WTC11 (cell line): Measurements from ENCODE around the gene MFSD12. TPM values are rescaled to one million over a fixed set of nuclear protein-coding genes. Genes with fewer than 3 reads are reported as not detected.

ENCODE experiments used
- ATAC-seq: fragments of 200-7000 bp; cut with Tn5 transposase; 2 replicates; pipeline ENCODE4 v1.10.0; 2021; ENCODE audit warnings: mild to moderate bottlenecking, moderate library complexity
- CTCF ChIA-PET: fragments of 300-600 bp; sonication (Branson Sonifier 250); formaldehyde crosslinking; loops from one replicate; lab custom pipeline; 2021; ENCODE audit warnings: antibody characterized with exemption; lab: Charles Lee
- POLR2A ChIA-PET: fragments of 350-600 bp; sonication (Branson Sonifier 250); formaldehyde crosslinking; loops from one replicate; lab custom pipeline; 2021; ENCODE audit warnings: antibody characterized with exemption; lab: Charles Lee
- DNase-seq: peaks from one replicate; pipeline ENCODE4 v3.0.0; 2021; ENCODE audit warnings: low spot score
- H3K27ac Mint-ChIP-seq: 2 replicates; pipeline ENCODE4 v1.8.0; 2021; ENCODE audit warnings: mixed read lengths
- H3K27me3 Mint-ChIP-seq: 2 replicates; pipeline ENCODE4 v1.8.0; 2021; ENCODE audit warnings: low read depth, mild to moderate bottlenecking, moderate library complexity, mixed read lengths
- H3K36me3 Mint-ChIP-seq: 2 replicates; pipeline ENCODE4 v1.8.0; 2021; ENCODE audit warnings: mixed read lengths
- H3K4me1 Mint-ChIP-seq: 2 replicates; pipeline ENCODE4 v1.8.0; 2022; ENCODE audit warnings: mixed read lengths
- H3K4me3 Mint-ChIP-seq: 2 replicates; pipeline ENCODE4 v1.8.0; 2021; ENCODE audit warnings: mild to moderate bottlenecking, moderate library complexity, mixed read lengths
- H3K9me3 Mint-ChIP-seq: 2 replicates; pipeline ENCODE4 v1.8.0; 2021; ENCODE audit warnings: mixed read lengths
- CBFB ChIP-seq: sonication (generic); formaldehyde crosslinking; IDR thresholded peaks from 2 replicates; pipeline ENCODE4 v1.8.1; 2022; ENCODE audit warnings: mild to moderate bottlenecking, low read depth, missing genetic modification reagents
- CREB1 ChIP-seq: sonication (generic); formaldehyde crosslinking; IDR thresholded peaks from 2 replicates; pipeline ENCODE4 v1.8.0; 2023; ENCODE audit warnings: mild to moderate bottlenecking, missing genetic modification reagents
- E2F4 ChIP-seq: sonication (generic); formaldehyde crosslinking; IDR thresholded peaks from 2 replicates; pipeline ENCODE4 v1.8.1; 2022; ENCODE audit warnings: low read depth, mild to moderate bottlenecking, moderate library complexity, missing genetic modification reagents, borderline replicate concordance
- GRHL2 ChIP-seq: fragments of 250-450 bp; sonication (Bioruptor Pico); IDR thresholded peaks from 2 replicates; pipeline ENCODE4 v1.8.0; 2022; ENCODE audit warnings: mild to moderate bottlenecking, moderate library complexity; ENCODE audit not compliant: insufficient replicate concordance, severe bottlenecking
- HMGXB4 ChIP-seq: sonication (generic); formaldehyde crosslinking; IDR thresholded peaks from 2 replicates; pipeline ENCODE4 v1.8.1; 2023; ENCODE audit warnings: mild to moderate bottlenecking, moderate library complexity, missing genetic modification reagents
- JAZF1 ChIP-seq: fragments of 250-450 bp; sonication (Bioruptor Pico); IDR thresholded peaks from 2 replicates; pipeline ENCODE4 v1.9.0; 2021; ENCODE audit warnings: moderate library complexity, mild to moderate bottlenecking, inconsistent platforms
- JUN ChIP-seq: sonication (generic); formaldehyde crosslinking; IDR thresholded peaks from 2 replicates; pipeline ENCODE4 v1.8.0; 2023; ENCODE audit warnings: mild to moderate bottlenecking, missing genetic modification reagents
- MAX ChIP-seq: sonication (generic); formaldehyde crosslinking; IDR thresholded peaks from 2 replicates; pipeline ENCODE4 v1.8.0; 2022; ENCODE audit warnings: mild to moderate bottlenecking, missing genetic modification reagents
- MLX ChIP-seq: sonication (generic); formaldehyde crosslinking; IDR thresholded peaks from 2 replicates; pipeline ENCODE4 v1.8.1; 2023; ENCODE audit warnings: mild to moderate bottlenecking, missing genetic modification reagents, moderate library complexity
- NFATC4 ChIP-seq: fragments of 250-450 bp; sonication (Bioruptor Pico); IDR thresholded peaks from 2 replicates; pipeline ENCODE4 v1.9.0; 2021; ENCODE audit warnings: mild to moderate bottlenecking
- NR1H2 ChIP-seq: sonication (generic); formaldehyde crosslinking; IDR thresholded peaks from 2 replicates; pipeline ENCODE4 v1.9.0; 2021; ENCODE audit warnings: mild to moderate bottlenecking, moderate library complexity, missing genetic modification reagents
- NR3C1 ChIP-seq: sonication (generic); formaldehyde crosslinking; conservative IDR thresholded peaks from 2 replicates; pipeline ENCODE4 v1.8.1; 2023; ENCODE audit warnings: low read depth, mild to moderate bottlenecking, missing genetic modification reagents
- PREB ChIP-seq: sonication (generic); formaldehyde crosslinking; IDR thresholded peaks from 2 replicates; pipeline ENCODE4 v1.8.1; 2022; ENCODE audit warnings: mild to moderate bottlenecking, missing genetic modification reagents, moderate library complexity, borderline replicate concordance
- TEAD1 ChIP-seq: sonication (generic); formaldehyde crosslinking; IDR thresholded peaks from 2 replicates; pipeline ENCODE4 v1.8.0; 2022; ENCODE audit warnings: mild to moderate bottlenecking, missing genetic modification reagents
- TP53 ChIP-seq: sonication (generic); formaldehyde crosslinking; IDR thresholded peaks from 2 replicates; pipeline ENCODE4 v1.8.1; 2023; ENCODE audit warnings: mild to moderate bottlenecking, missing genetic modification reagents
- ZNF317 ChIP-seq: sonication (generic); formaldehyde crosslinking; IDR thresholded peaks from 2 replicates; pipeline ENCODE4 v1.8.1; 2023; ENCODE audit warnings: low read depth, mild to moderate bottlenecking, moderate library complexity, missing genetic modification reagents, borderline replicate concordance
- total RNA-seq: library from RNA; stranded (reverse); gene quantifications from 3 replicates; pipeline ENCODE4 v1.2.3, GENCODE V29; 2021
- TF ChIP-seq, protein P1 (sequence below): sonication (generic); formaldehyde crosslinking; IDR thresholded peaks from 2 replicates; pipeline ENCODE4 v1.8.1; 2023; ENCODE audit warnings: mild to moderate bottlenecking, missing genetic modification reagents
- TF ChIP-seq, protein P2 (sequence below): sonication (generic); formaldehyde crosslinking; IDR thresholded peaks from 2 replicates; pipeline ENCODE4 v1.8.0; 2022; ENCODE audit warnings: mild to moderate bottlenecking, missing genetic modification reagents
- TF ChIP-seq, protein P3 (sequence below): fragments of 250-450 bp; sonication (Bioruptor Pico); IDR thresholded peaks from 2 replicates; pipeline ENCODE4 v1.9.0; 2021; ENCODE audit warnings: mild to moderate bottlenecking, borderline replicate concordance

Gene MFSD12
- total RNA-seq, 1 experiment from 2014 or later: 59.9 TPM

GRCh38 chr19:3605361-3605760, 48.0 kb upstream of the MFSD12 start:
- TF ChIP-seq CREB1 (CRISPR knock-in tag) (no peak), PREB (CRISPR knock-in tag) (no peak), HMGXB4 (CRISPR knock-in tag) (no peak), JUN (CRISPR knock-in tag) (no peak), NFATC4 (CRISPR knock-in tag) (no peak), ZNF317 (CRISPR knock-in tag) (no peak), JAZF1 (CRISPR knock-in tag) (no peak), E2F4 (CRISPR knock-in tag) (no peak), NR3C1 (CRISPR knock-in tag) (no peak), CBFB (CRISPR knock-in tag) (no peak), TEAD1 (no peak), GRHL2 (no peak), MLX (CRISPR knock-in tag) (no peak), TP53 (CRISPR knock-in tag) (no peak), MAX (CRISPR knock-in tag) (no peak), NR1H2 (CRISPR knock-in tag) (no peak)
- TF ChIP-seq, protein P1, sequence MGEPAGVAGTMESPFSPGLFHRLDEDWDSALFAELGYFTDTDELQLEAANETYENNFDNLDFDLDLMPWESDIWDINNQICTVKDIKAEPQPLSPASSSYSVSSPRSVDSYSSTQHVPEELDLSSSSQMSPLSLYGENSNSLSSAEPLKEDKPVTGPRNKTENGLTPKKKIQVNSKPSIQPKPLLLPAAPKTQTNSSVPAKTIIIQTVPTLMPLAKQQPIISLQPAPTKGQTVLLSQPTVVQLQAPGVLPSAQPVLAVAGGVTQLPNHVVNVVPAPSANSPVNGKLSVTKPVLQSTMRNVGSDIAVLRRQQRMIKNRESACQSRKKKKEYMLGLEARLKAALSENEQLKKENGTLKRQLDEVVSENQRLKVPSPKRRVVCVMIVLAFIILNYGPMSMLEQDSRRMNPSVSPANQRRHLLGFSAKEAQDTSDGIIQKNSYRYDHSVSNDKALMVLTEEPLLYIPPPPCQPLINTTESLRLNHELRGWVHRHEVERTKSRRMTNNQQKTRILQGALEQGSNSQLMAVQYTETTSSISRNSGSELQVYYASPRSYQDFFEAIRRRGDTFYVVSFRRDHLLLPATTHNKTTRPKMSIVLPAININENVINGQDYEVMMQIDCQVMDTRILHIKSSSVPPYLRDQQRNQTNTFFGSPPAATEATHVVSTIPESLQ (CRISPR knock-in tag): no peak
- TF ChIP-seq, protein P2, sequence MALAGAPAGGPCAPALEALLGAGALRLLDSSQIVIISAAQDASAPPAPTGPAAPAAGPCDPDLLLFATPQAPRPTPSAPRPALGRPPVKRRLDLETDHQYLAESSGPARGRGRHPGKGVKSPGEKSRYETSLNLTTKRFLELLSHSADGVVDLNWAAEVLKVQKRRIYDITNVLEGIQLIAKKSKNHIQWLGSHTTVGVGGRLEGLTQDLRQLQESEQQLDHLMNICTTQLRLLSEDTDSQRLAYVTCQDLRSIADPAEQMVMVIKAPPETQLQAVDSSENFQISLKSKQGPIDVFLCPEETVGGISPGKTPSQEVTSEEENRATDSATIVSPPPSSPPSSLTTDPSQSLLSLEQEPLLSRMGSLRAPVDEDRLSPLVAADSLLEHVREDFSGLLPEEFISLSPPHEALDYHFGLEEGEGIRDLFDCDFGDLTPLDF: no peak
- TF ChIP-seq, protein P3, sequence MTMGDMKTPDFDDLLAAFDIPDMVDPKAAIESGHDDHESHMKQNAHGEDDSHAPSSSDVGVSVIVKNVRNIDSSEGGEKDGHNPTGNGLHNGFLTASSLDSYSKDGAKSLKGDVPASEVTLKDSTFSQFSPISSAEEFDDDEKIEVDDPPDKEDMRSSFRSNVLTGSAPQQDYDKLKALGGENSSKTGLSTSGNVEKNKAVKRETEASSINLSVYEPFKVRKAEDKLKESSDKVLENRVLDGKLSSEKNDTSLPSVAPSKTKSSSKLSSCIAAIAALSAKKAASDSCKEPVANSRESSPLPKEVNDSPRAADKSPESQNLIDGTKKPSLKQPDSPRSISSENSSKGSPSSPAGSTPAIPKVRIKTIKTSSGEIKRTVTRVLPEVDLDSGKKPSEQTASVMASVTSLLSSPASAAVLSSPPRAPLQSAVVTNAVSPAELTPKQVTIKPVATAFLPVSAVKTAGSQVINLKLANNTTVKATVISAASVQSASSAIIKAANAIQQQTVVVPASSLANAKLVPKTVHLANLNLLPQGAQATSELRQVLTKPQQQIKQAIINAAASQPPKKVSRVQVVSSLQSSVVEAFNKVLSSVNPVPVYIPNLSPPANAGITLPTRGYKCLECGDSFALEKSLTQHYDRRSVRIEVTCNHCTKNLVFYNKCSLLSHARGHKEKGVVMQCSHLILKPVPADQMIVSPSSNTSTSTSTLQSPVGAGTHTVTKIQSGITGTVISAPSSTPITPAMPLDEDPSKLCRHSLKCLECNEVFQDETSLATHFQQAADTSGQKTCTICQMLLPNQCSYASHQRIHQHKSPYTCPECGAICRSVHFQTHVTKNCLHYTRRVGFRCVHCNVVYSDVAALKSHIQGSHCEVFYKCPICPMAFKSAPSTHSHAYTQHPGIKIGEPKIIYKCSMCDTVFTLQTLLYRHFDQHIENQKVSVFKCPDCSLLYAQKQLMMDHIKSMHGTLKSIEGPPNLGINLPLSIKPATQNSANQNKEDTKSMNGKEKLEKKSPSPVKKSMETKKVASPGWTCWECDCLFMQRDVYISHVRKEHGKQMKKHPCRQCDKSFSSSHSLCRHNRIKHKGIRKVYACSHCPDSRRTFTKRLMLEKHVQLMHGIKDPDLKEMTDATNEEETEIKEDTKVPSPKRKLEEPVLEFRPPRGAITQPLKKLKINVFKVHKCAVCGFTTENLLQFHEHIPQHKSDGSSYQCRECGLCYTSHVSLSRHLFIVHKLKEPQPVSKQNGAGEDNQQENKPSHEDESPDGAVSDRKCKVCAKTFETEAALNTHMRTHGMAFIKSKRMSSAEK (CRISPR knock-in tag): no peak
- no peak for ATAC-seq
- CTCF ChIA-PET: no interaction called here

More at GRCh38 chr19:3605361-3605760, 48.0 kb upstream of the MFSD12 start:
- no peak overlapping the region for H3K4me3 Mint-ChIP-seq
- no peaks in the 10 kb centered on the region; the same call in 1 of the 2 replicates for H3K36me3 Mint-ChIP-seq
- no peaks in the 10 kb centered on the region for H3K27me3 Mint-ChIP-seq
- no peak overlapping the region for H3K27ac Mint-ChIP-seq
- H3K9me3 Mint-ChIP-seq: no peaks in the 10 kb centered on the region
- DNase-seq: no peak
- H3K4me1 Mint-ChIP-seq: peaks cover 11% of the 10 kb centered on the region
- POLR2A ChIA-PET: no interaction called here
